ENCODE data around the gene TBC1D5.
"Not testable (repeated sequence)": the region's sequence is repeated elsewhere in the genome, so short reads cannot be mapped to it uniquely, and the experiment has no call there.

TBC1D5 gene

DNA sequence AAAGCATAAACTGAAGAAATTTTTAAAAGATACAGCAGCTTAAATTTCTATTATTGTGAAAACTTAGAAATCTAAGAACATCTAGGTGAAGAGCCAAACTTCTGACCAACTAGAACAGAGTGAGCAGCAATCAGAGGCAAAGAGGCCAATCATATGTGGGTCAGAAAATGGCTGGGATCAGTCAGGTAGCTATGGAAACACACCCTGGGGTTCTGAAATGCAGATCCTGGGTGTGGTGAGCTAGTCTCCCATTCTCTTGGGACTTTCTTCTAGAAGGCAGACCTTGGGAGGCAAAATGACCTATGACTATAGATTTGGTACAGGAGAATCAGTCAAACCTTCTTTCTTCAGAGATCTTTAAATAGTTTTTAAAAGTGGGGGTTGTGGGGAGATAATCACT, 385.8 kb downstream of the TBC1D5 start:
- no peak for DNase-seq (ENCODE audit: low spot score)
- TF ChIP-seq, protein P1, sequence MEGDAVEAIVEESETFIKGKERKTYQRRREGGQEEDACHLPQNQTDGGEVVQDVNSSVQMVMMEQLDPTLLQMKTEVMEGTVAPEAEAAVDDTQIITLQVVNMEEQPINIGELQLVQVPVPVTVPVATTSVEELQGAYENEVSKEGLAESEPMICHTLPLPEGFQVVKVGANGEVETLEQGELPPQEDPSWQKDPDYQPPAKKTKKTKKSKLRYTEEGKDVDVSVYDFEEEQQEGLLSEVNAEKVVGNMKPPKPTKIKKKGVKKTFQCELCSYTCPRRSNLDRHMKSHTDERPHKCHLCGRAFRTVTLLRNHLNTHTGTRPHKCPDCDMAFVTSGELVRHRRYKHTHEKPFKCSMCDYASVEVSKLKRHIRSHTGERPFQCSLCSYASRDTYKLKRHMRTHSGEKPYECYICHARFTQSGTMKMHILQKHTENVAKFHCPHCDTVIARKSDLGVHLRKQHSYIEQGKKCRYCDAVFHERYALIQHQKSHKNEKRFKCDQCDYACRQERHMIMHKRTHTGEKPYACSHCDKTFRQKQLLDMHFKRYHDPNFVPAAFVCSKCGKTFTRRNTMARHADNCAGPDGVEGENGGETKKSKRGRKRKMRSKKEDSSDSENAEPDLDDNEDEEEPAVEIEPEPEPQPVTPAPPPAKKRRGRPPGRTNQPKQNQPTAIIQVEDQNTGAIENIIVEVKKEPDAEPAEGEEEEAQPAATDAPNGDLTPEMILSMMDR (IDR thresholded peaks at IDR 0.05; ENCODE audit: extremely low read depth, insufficient read depth, missing control alignments): no peak
- in situ Hi-C loops (cut with MboI; ENCODE audit: low pct_unique_long_range_greater_than_20kb, low sequenced_read_pairs, unreplicated experiment): no loop called here

DNA sequence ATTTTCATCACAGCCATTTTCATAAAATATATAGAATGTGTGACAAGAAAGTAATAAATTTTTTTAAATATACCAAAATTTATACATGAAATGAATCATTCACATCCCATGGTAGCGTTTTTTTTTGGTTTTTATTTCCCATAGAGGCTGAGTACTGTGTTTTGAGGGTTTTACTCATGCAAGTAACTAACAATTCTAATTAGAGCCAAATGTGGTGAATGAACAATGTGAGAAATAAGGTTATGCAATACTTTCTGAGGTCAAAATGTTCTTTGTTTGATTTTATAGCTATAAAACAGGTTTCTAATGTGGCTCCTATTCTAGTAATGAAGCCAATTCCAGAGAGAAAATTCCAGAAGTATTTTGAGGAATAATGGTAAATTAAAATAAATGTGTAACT, 386.8 kb downstream of the TBC1D5 start:
- TF ChIP-seq, protein P1 (IDR thresholded peaks at IDR 0.05; ENCODE audit: extremely low read depth, insufficient read depth, missing control alignments): no peak
- in situ Hi-C loops (cut with MboI; ENCODE audit: low pct_unique_long_range_greater_than_20kb, low sequenced_read_pairs, unreplicated experiment): no loop called here
- DNase-seq (ENCODE audit: low spot score): no peak

DNA sequence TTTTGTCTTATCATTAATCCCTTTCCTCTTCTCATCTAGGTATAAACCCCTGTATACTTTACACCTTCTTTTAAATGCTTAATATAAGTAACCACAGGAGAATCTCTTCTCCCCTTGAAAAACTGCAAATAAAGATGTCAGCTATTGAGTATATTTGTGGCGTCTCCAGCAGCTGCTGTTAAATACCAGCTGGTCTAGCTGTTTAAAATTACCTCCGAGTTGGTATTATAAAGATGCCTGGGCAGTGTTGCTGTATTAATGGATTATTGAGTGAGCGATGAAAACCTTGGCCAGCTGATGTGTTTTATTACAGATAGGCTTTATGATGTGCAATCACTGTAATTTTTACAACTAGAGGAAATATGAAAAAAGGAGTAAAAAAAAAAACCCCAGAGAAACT, 388.1 kb downstream of the TBC1D5 start:
- in situ Hi-C loops (cut with MboI; ENCODE audit: low pct_unique_long_range_greater_than_20kb, low sequenced_read_pairs, unreplicated experiment): no loop called here
- TF ChIP-seq, protein P1 (IDR thresholded peaks at IDR 0.05; ENCODE audit: extremely low read depth, insufficient read depth, missing control alignments): no peak
- DNase-seq (ENCODE audit: low spot score): no peak

DNA sequence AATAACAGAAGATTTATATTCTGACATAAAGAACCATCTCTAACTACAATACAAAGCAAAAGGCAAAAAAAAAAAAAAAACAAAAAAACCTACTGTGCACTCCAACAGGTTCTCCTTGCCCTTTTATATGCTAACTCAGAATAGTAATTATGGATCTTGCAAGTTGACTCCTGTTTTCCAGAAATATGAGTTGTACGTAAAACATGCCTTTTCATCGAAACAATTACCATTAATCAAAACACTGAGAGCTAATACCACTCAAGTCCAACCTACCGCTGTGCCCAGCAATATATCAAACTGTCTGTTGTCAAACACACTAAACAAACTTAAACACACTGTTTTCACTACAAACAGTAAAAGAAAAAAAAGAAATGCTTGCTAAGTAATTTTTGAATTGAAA, 389.8 kb downstream of the TBC1D5 start:
- DNase-seq (ENCODE audit: low spot score): no peak
- TF ChIP-seq, protein P1 (IDR thresholded peaks at IDR 0.05; ENCODE audit: extremely low read depth, insufficient read depth, missing control alignments): no peak
- in situ Hi-C loops (cut with MboI; ENCODE audit: low pct_unique_long_range_greater_than_20kb, low sequenced_read_pairs, unreplicated experiment): no loop called here

DNA sequence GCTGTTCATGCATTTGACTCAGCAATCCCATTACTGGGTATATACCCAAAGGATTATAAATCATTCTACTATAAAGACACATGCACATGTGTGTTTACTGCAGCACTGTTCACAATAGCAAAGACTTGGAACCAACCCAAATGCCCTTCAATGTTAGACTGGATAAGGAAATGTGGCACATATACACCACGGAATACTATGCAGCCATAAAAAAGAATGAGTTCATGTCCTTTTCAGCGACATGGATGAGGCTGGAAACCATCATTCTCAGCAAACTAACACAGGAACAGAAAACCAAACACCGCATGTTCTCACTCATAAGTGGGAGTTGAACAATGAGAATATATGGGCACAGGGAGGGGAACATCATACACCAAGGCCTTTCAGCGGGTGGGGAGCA, 391.2 kb downstream of the TBC1D5 start:
- DNase-seq (ENCODE audit: low spot score); in situ Hi-C loops (cut with MboI; ENCODE audit: low pct_unique_long_range_greater_than_20kb, low sequenced_read_pairs, unreplicated experiment): not testable (repeated sequence)

DNA sequence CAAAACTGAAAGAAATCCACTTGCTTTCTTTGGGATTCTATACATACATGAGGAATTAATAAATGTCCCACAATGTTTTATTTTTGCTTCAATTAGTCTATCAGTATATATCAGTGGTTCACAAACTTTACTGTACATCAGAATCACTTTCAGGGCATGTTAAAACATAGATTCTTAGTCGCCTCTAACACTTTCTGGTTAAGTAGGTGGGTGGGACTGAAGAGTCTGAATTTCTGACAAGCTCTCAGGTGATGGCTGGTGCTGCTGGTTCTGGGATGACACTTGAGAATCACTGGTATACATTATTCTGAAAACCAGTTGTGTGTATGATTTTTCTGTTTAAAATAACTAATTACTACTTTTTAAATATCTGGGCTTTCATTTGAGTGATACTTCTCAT, 393.3 kb downstream of the TBC1D5 start:
- TF ChIP-seq, protein P1 (IDR thresholded peaks at IDR 0.05; ENCODE audit: extremely low read depth, insufficient read depth, missing control alignments): no peak
- in situ Hi-C loops (cut with MboI; ENCODE audit: low pct_unique_long_range_greater_than_20kb, low sequenced_read_pairs, unreplicated experiment): no loop called here
- DNase-seq (ENCODE audit: low spot score): peak; percentile 4

DNA sequence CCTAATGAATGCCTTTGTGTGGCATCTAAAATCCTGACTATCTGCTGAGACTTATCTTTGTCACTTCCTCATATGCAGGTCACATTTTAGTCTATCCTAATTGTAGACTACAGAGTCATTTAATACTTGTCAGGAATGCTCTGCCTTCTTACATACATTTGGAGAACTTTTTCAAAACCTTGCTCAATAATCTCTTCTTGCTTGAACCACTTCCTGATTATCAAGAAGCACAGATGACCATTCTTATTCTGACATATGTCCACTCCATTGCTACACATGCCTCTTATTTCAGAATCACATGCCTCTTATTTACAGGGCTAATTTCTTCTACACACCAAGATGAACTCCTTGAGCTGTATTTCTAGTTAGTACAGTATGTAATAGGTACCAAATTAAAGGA, 400.3 kb downstream of the TBC1D5 start:
- DNase-seq (ENCODE audit: low spot score): no peak
- TF ChIP-seq, protein P1 (IDR thresholded peaks at IDR 0.05; ENCODE audit: extremely low read depth, insufficient read depth, missing control alignments): no peak
- in situ Hi-C loops (cut with MboI; ENCODE audit: low pct_unique_long_range_greater_than_20kb, low sequenced_read_pairs, unreplicated experiment): no loop called here

All from GM13977 (cell line).